ENCODE data around the gene KLHDC7A. TPM values are rescaled to one million over a fixed set of nuclear protein-coding genes. Genes with fewer than 3 reads are reported as not detected.

The KLHDC7A gene
- total and polyA plus RNA-seq, 2 of the 4 experiments (the other 2 are of a cell fraction) = not detected

- no peak overlapping the region for H2AK9ac ChIP-seq (replicated peaks; ENCODE audit: low read depth, low read length, poor library complexity)
- H2AFZ ChIP-seq (replicated peaks; ENCODE audit: low read length, poor library complexity) = no peak overlapping the region
- ATAC-seq (ENCODE audit: low read depth) = no peak
- H4K8ac ChIP-seq (ENCODE audit: low read depth in 2 of 2, low read length in 2 of 2) = no peak overlapping the region
- ChIA-PET CTCF (no interaction called here), POLR2A (ENCODE audit: unreplicated experiment) (no interaction called here)
- in situ Hi-C loops (cut with MboI; ENCODE audit: low sequenced_read_pairs) = no loop called here
- H3K27ac ChIP-seq (ENCODE audit: insufficient read depth, low read length) = no peak overlapping the region
- no peak overlapping the region for H4K5ac ChIP-seq (ENCODE audit: low read depth, low read length)
- no peaks in the 10 kb centered on the region for H3K4me1 ChIP-seq (ENCODE audit: control insufficient read depth, insufficient read depth, low read length)
- H2AK5ac ChIP-seq (ENCODE audit: low read depth, low read length) = no peak overlapping the region
- no peak overlapping the region for H4K91ac ChIP-seq (ENCODE audit: insufficient read depth, low read depth, low read length)
- H3K9ac ChIP-seq (ENCODE audit: low read depth, low read length) = no peak overlapping the region
- no peak overlapping the region for H2BK20ac ChIP-seq (ENCODE audit: low read depth, low read length)
- dilution Hi-C loops (cut with HindIII; ENCODE audit: low sequenced_read_pairs, unreplicated experiment) = no loop called here
- H2BK15ac ChIP-seq (ENCODE audit: low read depth, low read length) = no peak overlapping the region
- peaks cover 16% of the 10 kb centered on the region for H3K9me3 ChIP-seq (ENCODE audit: control insufficient read depth, insufficient read depth, low read length)
- BruUV-seq (replicated peaks) = no TSS peak
- no peaks in the 10 kb centered on the region for H3K27me3 ChIP-seq (ENCODE audit: control insufficient read depth, insufficient read depth, low read length)
- TF ChIP-seq USF2 (IDR thresholded peaks at IDR 0.05; ENCODE audit: low read depth, low read length) = peak; percentile 91
- TF ChIP-seq CTCF (conservative IDR thresholded peaks at IDR 0.05; ENCODE audit: low read depth, low read length) = no peak
- TF ChIP-seq RCOR1 (IDR thresholded peaks at IDR 0.05; ENCODE audit: insufficient replicate concordance, low read length) = no peak
- no peak overlapping the region for H3K23ac ChIP-seq (ENCODE audit: low read depth, low read length)
- H3K56ac ChIP-seq (ENCODE audit: extremely low read depth, insufficient read depth, low read length) = no peak overlapping the region
- DNase-seq = no peak
- no peak overlapping the region for H2BK120ac ChIP-seq (ENCODE audit: low read depth, low read length)
- no peak overlapping the region for H2BK5ac ChIP-seq (ENCODE audit: low read depth, low read length, poor library complexity, severe bottlenecking)
- intact Hi-C loops (cut with micrococcal nuclease) = no loop called here
- no peak overlapping the region for H3K4me3 ChIP-seq (ENCODE audit: insufficient read depth, low read depth, low read length)
- no peaks in the 10 kb centered on the region for H3K36me3 ChIP-seq (ENCODE audit: control insufficient read depth, insufficient read depth, low read length)
- H3K4ac ChIP-seq (ENCODE audit: low read depth, low read length) = no peak overlapping the region
- H3K9me1 ChIP-seq (ENCODE audit: insufficient read depth, low read length) = no peaks in the 10 kb centered on the region
- H4K20me1 ChIP-seq (ENCODE audit: insufficient read depth, low read length) = no peaks in the 10 kb centered on the region
- no peak overlapping the region for H3K18ac ChIP-seq (ENCODE audit: low read depth, low read length)
- H3K79me1 ChIP-seq (ENCODE audit: low read depth in 1 of 2, low read length in 2 of 2) = no peaks in the 10 kb centered on the region
- no peak overlapping the region for H3K14ac ChIP-seq (replicated peaks; ENCODE audit: low read depth, low read length)
- H3K4me2 ChIP-seq (ENCODE audit: low read depth, low read length) = no peak overlapping the region
Observed at GRCh38 chr1:18452550-18452949, 28.2 kb upstream of the KLHDC7A start.

All from IMR-90 (cell line).